ENCODE measurements around the gene ARFGAP3.
"Not testable (repeated sequence)": the region's sequence is repeated elsewhere in the genome, so short reads cannot be mapped to it uniquely, and the experiment has no call there.

ARFGAP3 gene

GRCh38 chr22:42794551-42795510 is 62.2 kb downstream of the ARFGAP3 start:
- DNase-seq (ENCODE audit: low spot score): peak; percentile 62

- no peak for DNase-seq (ENCODE audit: low spot score)
These were observed 63.1 kb downstream of the ARFGAP3 start for GRCh38 chr22:42793848-42794405.

GRCh38 chr22:42792909-42793847 is 63.9 kb downstream of the ARFGAP3 start:
- DNase-seq (ENCODE audit: low spot score): peak; percentile 62

- DNase-seq (ENCODE audit: low spot score): no peak
These were observed 64.6 kb downstream of the ARFGAP3 start for GRCh38 chr22:42792453-42792908.

GRCh38 chr22:42791721-42792452 is 65.2 kb downstream of the ARFGAP3 start:
- DNase-seq (ENCODE audit: low spot score): no peak

- DNase-seq (ENCODE audit: low spot score): no peak
These were observed 68.6 kb downstream of the ARFGAP3 start for GRCh38 chr22:42788466-42788865.

- no peak for DNase-seq (ENCODE audit: low spot score)
These were observed 69.1 kb downstream of the ARFGAP3 start for GRCh38 chr22:42788021-42788420.

GRCh38 chr22:42787357-42787736 is 69.7 kb downstream of the ARFGAP3 start:
- no peak for DNase-seq (ENCODE audit: low spot score)

- DNase-seq (ENCODE audit: low spot score): no peak
These were observed 70.3 kb downstream of the ARFGAP3 start for GRCh38 chr22:42786606-42787356.

GRCh38 chr22:42785706-42786499 is 71.2 kb downstream of the ARFGAP3 start:
- DNase-seq (ENCODE audit: low spot score): no peak

- DNase-seq (ENCODE audit: low spot score): not testable (repeated sequence)
These were observed 74.8 kb downstream of the ARFGAP3 start for GRCh38 chr22:42782306-42782705.

- DNase-seq (ENCODE audit: low spot score): no peak
These were observed 77.0 kb downstream of the ARFGAP3 start for GRCh38 chr22:42780070-42780540.

- no peak for DNase-seq (ENCODE audit: low spot score)
These were observed 79.9 kb downstream of the ARFGAP3 start for GRCh38 chr22:42777126-42777525.

GRCh38 chr22:42773167-42773566 is 83.9 kb downstream of the ARFGAP3 start:
- no peak for DNase-seq (ENCODE audit: low spot score)

- DNase-seq (ENCODE audit: low spot score): no peak
These were observed 84.4 kb downstream of the ARFGAP3 start for GRCh38 chr22:42772647-42773046.

GRCh38 chr22:42770941-42771647 is 86.0 kb downstream of the ARFGAP3 start:
- no peak for DNase-seq (ENCODE audit: low spot score)

GRCh38 chr22:42770448-42770726 is 86.7 kb downstream of the ARFGAP3 start:
- DNase-seq (ENCODE audit: low spot score): no peak

GRCh38 chr22:42769574-42770447 is 87.3 kb downstream of the ARFGAP3 start:
- no peak for DNase-seq (ENCODE audit: low spot score)

All from left forelimb (tissue), 1 donor.